Stimulated activated CD4-positive, alpha-beta T cell treated with anti-CD3 and anti-CD28 coated beads, TNF-alpha, amount 100 ng/mL, for 4 hours (primary cell): ENCODE measurements around the gene PTPRT.

Source experiments
- DNase-seq, 3 experiments: peaks; one replicate each; pipeline ENCODE4 v3.0.0-alpha.2; 2020; ENCODE audit warnings: low read depth in 3 of 3

The PTPRT gene

GRCh38 chr20:42063141-42063540 lies 1126.6 kb downstream of the PTPRT start:
- DNase-seq: no peak

- no peak for DNase-seq
Measured at GRCh38 chr20:42053350-42053749, 1136.4 kb downstream of the PTPRT start.

- no peak for DNase-seq
Measured at GRCh38 chr20:42051921-42052320, 1137.8 kb downstream of the PTPRT start.

GRCh38 chr20:42046371-42047085 lies 1143.2 kb downstream of the PTPRT start:
- DNase-seq: no peak

- DNase-seq: no peak
Measured at GRCh38 chr20:42043921-42044320, 1145.8 kb downstream of the PTPRT start.

- DNase-seq: no peak
Measured at GRCh38 chr20:42041000-42041565, 1148.6 kb downstream of the PTPRT start.

GRCh38 chr20:42027746-42028268 lies 1161.9 kb downstream of the PTPRT start:
- no peak for DNase-seq

- no peak for DNase-seq
Measured at GRCh38 chr20:42026599-42026998, 1163.1 kb downstream of the PTPRT start.

GRCh38 chr20:42024653-42025052 lies 1165.1 kb downstream of the PTPRT start:
- no peak for DNase-seq
